AG09309 (cell line): ENCODE measurements around the gene SIRT7.

Source experiments
- DNase-seq: peaks from one replicate; pipeline ENCODE4 v3.0.0-alpha.2; 2010; ENCODE audit warnings: low read depth
- H3K4me3 ChIP-seq: 2 replicates; pipeline ENCODE4 v1.5.1; 2011; ENCODE audit warnings: mild to moderate bottlenecking, low read depth, low read length, moderate library complexity; ENCODE audit not compliant: control insufficient read depth
- CTCF ChIP-seq: IDR thresholded peaks from 2 replicates; pipeline ENCODE4 v1.5.1; 2011; ENCODE audit warnings: mild to moderate bottlenecking, low read depth, low read length, inconsistent platforms; ENCODE audit not compliant: insufficient read depth, control insufficient read depth; ENCODE audit errors: missing control alignments

The SIRT7 gene

GRCh38 chr17:81888988-81889595 is 28.9 kb downstream of the SIRT7 start:
- no peak for DNase-seq
- no peak overlapping the region for H3K4me3 ChIP-seq
- no peak for TF ChIP-seq CTCF

DNA sequence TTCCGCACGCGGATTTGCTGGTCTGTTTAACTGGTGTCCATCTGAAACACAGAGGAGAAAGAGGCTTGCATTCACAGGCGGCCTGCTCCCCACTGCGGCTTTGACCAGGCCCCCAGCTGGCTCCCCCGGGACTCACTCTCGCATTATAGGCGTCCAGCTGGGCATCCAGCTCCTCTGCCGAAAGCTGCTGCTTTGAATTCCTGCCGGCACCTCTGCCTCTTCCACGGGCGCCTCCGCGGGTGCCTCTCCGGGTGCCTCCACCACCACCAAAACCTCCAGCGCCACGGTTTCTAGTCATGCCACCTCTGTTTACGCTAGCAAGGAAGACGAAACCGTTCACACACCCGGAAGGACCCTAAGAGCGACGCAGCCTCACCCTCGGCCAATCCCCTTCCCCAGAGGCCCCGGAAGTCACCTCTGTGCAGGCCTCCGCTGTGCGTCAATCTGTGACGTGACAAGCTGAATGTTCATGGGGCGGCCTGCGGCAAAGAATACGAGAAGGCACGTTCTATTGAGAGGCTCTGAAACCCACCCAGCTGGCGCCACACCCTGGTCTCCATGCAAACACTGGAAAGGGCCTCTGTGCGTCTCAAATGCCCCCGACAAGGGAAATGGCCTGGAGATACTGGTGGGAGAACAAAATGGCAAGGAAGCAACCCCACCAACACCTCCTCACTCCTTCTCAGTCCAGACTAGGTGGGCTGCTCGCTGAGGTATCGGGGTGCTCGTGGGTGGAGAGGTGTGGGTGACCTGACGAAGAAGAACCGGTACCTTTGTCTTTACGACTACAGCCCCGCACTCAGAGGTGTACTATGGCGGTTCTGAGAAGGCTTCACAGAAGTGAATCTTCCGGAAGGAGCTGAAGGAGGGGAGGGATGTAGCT is 29.6 kb downstream of the SIRT7 start:
- H3K4me3 ChIP-seq, result no peak overlapping the region
- DNase-seq, result no peak
- TF ChIP-seq CTCF, result no peak

DNA sequence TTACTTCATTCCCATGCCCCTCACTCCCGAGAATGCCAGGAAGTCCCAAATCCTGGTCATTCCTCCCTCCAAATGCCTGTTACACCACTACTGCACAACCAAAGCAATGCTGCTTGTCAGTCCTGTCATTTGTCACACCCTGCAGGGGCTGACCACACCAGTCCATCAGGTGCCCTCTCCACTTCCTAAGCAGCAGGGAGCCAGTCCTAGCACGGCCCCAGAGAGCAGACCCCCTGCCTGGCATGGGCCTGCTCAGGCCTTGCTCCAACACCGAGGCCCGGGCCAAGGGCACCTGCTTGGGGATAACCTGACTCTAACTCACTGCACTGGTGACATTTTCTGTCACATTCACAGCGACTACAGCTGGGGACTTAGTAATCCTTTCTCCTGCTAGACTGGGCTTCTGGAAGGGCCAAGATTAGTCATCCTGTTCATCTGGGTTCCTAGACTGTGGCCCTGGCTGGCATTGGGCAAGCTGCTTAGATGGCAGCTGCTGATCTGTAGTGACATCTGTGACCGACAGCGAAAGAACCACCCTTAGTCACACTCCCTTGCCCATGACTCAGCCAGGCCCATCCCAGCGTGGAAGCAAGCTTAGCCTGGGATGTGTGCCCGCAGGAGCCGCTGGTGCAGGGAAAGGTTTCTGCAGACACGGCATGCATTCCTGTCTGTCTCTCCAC is 32.0 kb downstream of the SIRT7 start:
- H3K4me3 ChIP-seq, result no peak overlapping the region
- DNase-seq, result no peak
- TF ChIP-seq CTCF, result no peak

DNA sequence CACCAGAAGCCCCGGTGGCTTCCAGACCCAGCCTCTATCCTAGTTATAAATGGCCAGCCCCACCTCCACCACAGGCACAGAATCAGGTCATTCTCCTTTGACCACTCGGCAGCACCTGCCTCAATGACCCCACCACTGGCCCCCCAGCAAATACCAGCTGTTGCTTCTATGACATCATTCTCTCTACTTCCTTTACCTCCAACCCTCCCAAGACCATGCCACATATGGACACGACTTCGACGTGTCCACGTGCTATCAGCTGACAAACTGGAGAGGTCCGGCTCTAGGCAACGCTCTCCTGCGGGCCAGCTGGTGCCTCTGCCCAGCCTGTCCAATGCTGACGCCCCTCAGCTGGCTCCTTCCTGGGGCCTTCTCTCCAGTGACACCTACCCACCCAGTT is 32.5 kb downstream of the SIRT7 start:
- TF ChIP-seq CTCF, result no peak
- no peak for DNase-seq
- no peak overlapping the region for H3K4me3 ChIP-seq

DNA sequence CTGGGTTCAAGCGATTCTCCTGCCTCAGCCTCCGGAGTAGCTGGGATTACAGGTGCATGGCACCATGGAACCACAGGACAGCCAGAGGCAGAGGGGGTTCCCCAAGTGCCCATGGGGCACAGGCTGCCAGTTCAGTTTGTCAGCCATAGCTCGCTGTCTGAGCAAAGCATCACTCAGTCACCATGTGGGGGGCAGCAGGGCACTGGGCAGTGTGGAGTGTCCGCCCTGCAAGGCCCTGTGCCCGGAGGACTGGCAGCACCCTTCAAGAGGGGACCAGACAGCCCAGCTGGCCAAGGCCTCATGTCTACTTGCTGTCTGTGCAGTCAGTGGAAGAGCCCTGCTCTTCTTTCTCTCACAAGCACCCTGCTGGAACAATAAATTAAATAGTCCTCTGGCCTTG is 33.0 kb downstream of the SIRT7 start:
- H3K4me3 ChIP-seq, result no peak overlapping the region
- TF ChIP-seq CTCF, result no peak
- no peak for DNase-seq

DNA sequence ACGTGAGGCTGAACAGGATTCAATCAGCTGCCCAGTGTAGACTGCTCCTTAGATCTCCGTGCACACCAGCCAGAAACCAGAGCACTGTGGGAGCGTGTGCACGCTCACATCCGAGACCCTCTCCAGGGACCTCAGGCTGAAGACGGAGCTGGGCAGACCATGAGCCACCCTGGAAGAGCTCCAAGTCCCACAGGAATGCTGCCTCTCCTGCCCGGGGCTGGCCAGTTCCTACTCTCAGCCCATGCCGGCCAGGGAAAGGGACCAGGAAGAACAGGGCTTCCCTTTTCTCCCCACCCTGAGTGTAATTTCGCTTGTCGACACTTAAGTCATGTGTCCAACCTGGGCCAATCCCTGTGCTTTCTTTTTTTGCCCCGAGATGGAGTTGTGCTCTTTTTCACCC is 33.5 kb downstream of the SIRT7 start:
- no peak overlapping the region for H3K4me3 ChIP-seq
- DNase-seq, result no peak
- no peak for TF ChIP-seq CTCF
